Neural progenitor cell (in vitro differentiated cells): Measurements from ENCODE around the gene VPS8.
"Not testable (repeated sequence)": the region's sequence is repeated elsewhere in the genome, so short reads cannot be mapped to it uniquely, and the experiment has no call there.

Experiments
- CTCF ChIP-seq: fragments of 200-600 bp; sonication (generic); IDR thresholded peaks from 2 replicates; pipeline ENCODE4 v1.5.1; 2017; ENCODE audit warnings: antibody characterized with exemption, mild to moderate bottlenecking
- EZH2 ChIP-seq: fragments of 200-600 bp; sonication (generic); IDR thresholded peaks from 2 replicates; pipeline ENCODE4 v1.6.1; 2017; ENCODE audit warnings: antibody characterized with exemption, mild to moderate bottlenecking, moderate library complexity
- EZH2phosphoT487 ChIP-seq: fragments of 200-600 bp; sonication (generic); IDR thresholded peaks from 2 replicates; pipeline ENCODE4 v1.6.1; 2017; ENCODE audit warnings: antibody characterized with exemption

GRCh38 chr3:185003876-185004275 is 191.9 kb downstream of the VPS8 start:
- not testable (repeated sequence) for TF ChIP-seq CTCF, EZH2, EZH2phosphoT487
